LHCN-M2 (cell line): ENCODE data around the gene TMEM191C. TPM values are rescaled to one million over a fixed set of nuclear protein-coding genes. Genes with fewer than 3 reads are reported as not detected.
"Not testable (repeated sequence)": the region's sequence is repeated elsewhere in the genome, so short reads cannot be mapped to it uniquely, and the experiment has no call there.

ENCODE experiments used
- DNase-seq: peaks from one replicate; pipeline ENCODE4 v3.0.0-alpha.2; 2012; ENCODE audit warnings: low read depth
- polyA plus RNA-seq: library from polyadenylated mRNA; unstranded; fragments of >200 nt; gene quantifications from one replicate; pipeline ENCODE4 v1.2.1, GENCODE V29; 2012; ENCODE audit warnings: missing spikeins
- total RNA-seq: library from RNA; depleted of rRNA; stranded (reverse); fragments of >200 nt; gene quantifications from 2 replicates; pipeline ENCODE4 v1.2.3, GENCODE V29; 2014; rRNA removed

The TMEM191C gene
- 0.32 and 0.69 TPM in 2 replicates for total RNA-seq
- polyA plus RNA-seq: 1.3 TPM

- not testable (repeated sequence) for DNase-seq
These were observed at the start of gene TMEM191C for GRCh38 chr22:21467337-21468193. Gene TMEM191C, plus strand, starts transcription at chr22:21467387. Its CDS starts 73 bp downstream, at chr22:21467460.

GRCh38 chr22:21417853-21418252 is 49.3 kb upstream of the TMEM191C start:
- DNase-seq: not testable (repeated sequence)

GRCh38 chr22:21418974-21419638 is 48.1 kb upstream of the TMEM191C start:
- not testable (repeated sequence) for DNase-seq

GRCh38 chr22:21420180-21420763 is 46.9 kb upstream of the TMEM191C start:
- not testable (repeated sequence) for DNase-seq

- not testable (repeated sequence) for DNase-seq
These were observed 43.0 kb upstream of the TMEM191C start for GRCh38 chr22:21424084-21424709.

GRCh38 chr22:21434378-21435233 is 32.6 kb upstream of the TMEM191C start:
- DNase-seq: not testable (repeated sequence)

- not testable (repeated sequence) for DNase-seq
These were observed 31.0 kb upstream of the TMEM191C start for GRCh38 chr22:21435998-21436810.

GRCh38 chr22:21438013-21438412 is 29.2 kb upstream of the TMEM191C start:
- not testable (repeated sequence) for DNase-seq

GRCh38 chr22:21440018-21440636 is 27.1 kb upstream of the TMEM191C start:
- DNase-seq: not testable (repeated sequence)

- not testable (repeated sequence) for DNase-seq
These were observed 26.5 kb upstream of the TMEM191C start for GRCh38 chr22:21440676-21441075.

GRCh38 chr22:21441170-21441569 is 26.0 kb upstream of the TMEM191C start:
- not testable (repeated sequence) for DNase-seq

GRCh38 chr22:21442123-21442522 is 25.1 kb upstream of the TMEM191C start:
- DNase-seq: not testable (repeated sequence)

- DNase-seq: not testable (repeated sequence)
These were observed 24.5 kb upstream of the TMEM191C start for GRCh38 chr22:21442646-21443045.

GRCh38 chr22:21443057-21443734 is 24.0 kb upstream of the TMEM191C start:
- no peak for DNase-seq

- DNase-seq: no peak
These were observed 23.3 kb upstream of the TMEM191C start for GRCh38 chr22:21443735-21444421.

- DNase-seq: no peak
These were observed 22.3 kb upstream of the TMEM191C start for GRCh38 chr22:21444701-21445436.

GRCh38 chr22:21445437-21446127 is 21.6 kb upstream of the TMEM191C start:
- DNase-seq: no peak
